COLO829 (cell line): ENCODE data around the gene UGT2B7.
"Not testable (repeated sequence)": the region's sequence is repeated elsewhere in the genome, so short reads cannot be mapped to it uniquely, and the experiment has no call there.

Experiments
- DNase-seq: peaks from one replicate; pipeline ENCODE4 v3.0.0; 2012; ENCODE audit warnings: low spot score

UGT2B7 gene

GRCh38 chr4:69088473-69088872 lies 7.8 kb upstream of the UGT2B7 start:
- no peak for DNase-seq

GRCh38 chr4:69089388-69089787 lies 6.9 kb upstream of the UGT2B7 start:
- DNase-seq = no peak

GRCh38 chr4:69092190-69092589 lies 4.1 kb upstream of the UGT2B7 start:
- peak; percentile 46 for DNase-seq

- DNase-seq = no peak
Observed at GRCh38 chr4:69092980-69093568, 3.2 kb upstream of the UGT2B7 start.

- DNase-seq = no peak
Observed at GRCh38 chr4:69093681-69094080, 2.6 kb upstream of the UGT2B7 start.

- DNase-seq = peak; percentile 44
Observed at GRCh38 chr4:69095301-69095731, 958 bp upstream of the UGT2B7 start.

- DNase-seq = no peak
Observed at GRCh38 chr4:69096810-69097209, 536 bp downstream of the UGT2B7 start.

- no peak for DNase-seq
Observed at GRCh38 chr4:69098470-69098869, 2.2 kb downstream of the UGT2B7 start.

GRCh38 chr4:69099910-69100309 lies 3.6 kb downstream of the UGT2B7 start:
- DNase-seq = no peak

- not testable (repeated sequence) for DNase-seq
Observed at GRCh38 chr4:69102668-69103067, 6.4 kb downstream of the UGT2B7 start.

GRCh38 chr4:69104719-69105275 lies 8.5 kb downstream of the UGT2B7 start:
- DNase-seq = no peak

GRCh38 chr4:69115151-69115850 lies 19.0 kb downstream of the UGT2B7 start:
- DNase-seq = not testable (repeated sequence)

- no peak for DNase-seq
Observed at GRCh38 chr4:69115851-69116213, 19.6 kb downstream of the UGT2B7 start.

GRCh38 chr4:69116645-69117321 lies 20.5 kb downstream of the UGT2B7 start:
- DNase-seq = no peak

- no peak for DNase-seq
Observed at GRCh38 chr4:69120870-69121269, 24.6 kb downstream of the UGT2B7 start.

GRCh38 chr4:69122476-69122875 lies 26.2 kb downstream of the UGT2B7 start:
- DNase-seq = no peak

- no peak for DNase-seq
Observed at GRCh38 chr4:69124941-69125340, 28.7 kb downstream of the UGT2B7 start.

GRCh38 chr4:69126024-69126423 lies 29.8 kb downstream of the UGT2B7 start:
- no peak for DNase-seq

GRCh38 chr4:69133993-69134392 lies 37.7 kb downstream of the UGT2B7 start:
- DNase-seq = no peak

- no peak for DNase-seq
Observed at GRCh38 chr4:69134471-69134870, 38.2 kb downstream of the UGT2B7 start.

GRCh38 chr4:69141320-69141719 lies 45.0 kb downstream of the UGT2B7 start:
- DNase-seq = no peak

- no peak for DNase-seq
Observed at GRCh38 chr4:69147334-69147733, 51.1 kb downstream of the UGT2B7 start.

GRCh38 chr4:69154021-69154420 lies 57.7 kb downstream of the UGT2B7 start:
- no peak for DNase-seq
